Measurements from ENCODE around the gene ESYT2. TPM values are rescaled to one million over a fixed set of nuclear protein-coding genes. Genes with fewer than 3 reads are reported as not detected.

Gene ESYT2
- polyA plus RNA-seq, 1 of the 3 experiments (the other 2 are of a cell fraction): 34.2 TPM

DNA sequence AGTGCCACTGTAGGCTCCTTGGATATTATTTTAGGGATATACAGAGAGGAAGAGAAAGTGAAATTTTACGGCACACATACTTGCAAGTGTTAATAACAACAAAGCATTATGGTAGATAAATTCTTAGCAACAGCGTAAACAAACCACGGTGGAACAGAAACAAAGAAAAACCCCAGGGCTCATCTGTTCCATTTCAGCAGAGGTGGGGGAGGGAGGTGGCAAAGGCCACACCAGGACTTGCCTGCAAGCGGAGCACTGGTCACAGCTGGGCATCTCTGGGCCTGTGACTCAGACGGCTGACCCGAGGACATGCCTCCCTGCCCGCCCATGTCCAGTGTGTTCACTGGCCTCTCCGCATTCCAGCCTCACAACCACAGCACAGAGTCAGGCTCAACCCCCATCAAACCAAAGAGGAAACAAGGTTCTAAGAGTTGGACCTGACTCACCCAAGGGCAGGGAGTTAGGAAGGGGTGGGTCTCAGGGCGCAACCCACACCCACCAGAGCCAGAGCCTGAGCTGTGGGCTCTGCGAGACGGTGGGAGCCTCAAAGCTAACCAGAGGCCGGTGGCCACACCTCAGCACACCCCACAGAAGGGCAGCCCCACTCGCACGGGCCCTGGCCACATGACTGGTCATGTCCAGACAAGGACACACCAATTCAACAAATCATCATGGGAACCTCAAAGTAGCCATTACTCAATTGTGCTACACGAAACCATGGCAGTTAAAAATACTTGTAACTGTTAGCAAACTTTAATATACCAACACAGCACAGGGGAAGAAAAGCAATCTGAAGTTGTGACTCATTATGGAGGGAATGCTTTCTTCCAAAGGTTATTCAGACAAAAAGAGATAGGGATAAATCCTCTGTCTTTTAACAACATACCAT is 10.7 kb downstream of the ESYT2 start (continued):
- TF ChIP-seq GATA2 (CRISPR knock-in tag; IDR thresholded peaks at IDR 0.05): peak; percentile 13; the same call in 1 of the 2 replicates
- TF ChIP-seq RXRA (IDR thresholded peaks at IDR 0.05; ENCODE audit: borderline replicate concordance, low read depth): peak; percentile 94
- TF ChIP-seq, protein P1, sequence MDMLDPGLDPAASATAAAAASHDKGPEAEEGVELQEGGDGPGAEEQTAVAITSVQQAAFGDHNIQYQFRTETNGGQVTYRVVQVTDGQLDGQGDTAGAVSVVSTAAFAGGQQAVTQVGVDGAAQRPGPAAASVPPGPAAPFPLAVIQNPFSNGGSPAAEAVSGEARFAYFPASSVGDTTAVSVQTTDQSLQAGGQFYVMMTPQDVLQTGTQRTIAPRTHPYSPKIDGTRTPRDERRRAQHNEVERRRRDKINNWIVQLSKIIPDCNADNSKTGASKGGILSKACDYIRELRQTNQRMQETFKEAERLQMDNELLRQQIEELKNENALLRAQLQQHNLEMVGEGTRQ (IDR thresholded peaks at IDR 0.05; ENCODE audit: borderline replicate concordance, low read depth, low read length): no peak
- TF ChIP-seq NRF1 (IDR thresholded peaks at IDR 0.05; ENCODE audit: low read depth, low read length): no peak
- no peak; the same call in 1 of the 2 replicates for TF ChIP-seq RCOR1 (IDR thresholded peaks at IDR 0.05; ENCODE audit: low read length)
- TF ChIP-seq, protein P2, sequence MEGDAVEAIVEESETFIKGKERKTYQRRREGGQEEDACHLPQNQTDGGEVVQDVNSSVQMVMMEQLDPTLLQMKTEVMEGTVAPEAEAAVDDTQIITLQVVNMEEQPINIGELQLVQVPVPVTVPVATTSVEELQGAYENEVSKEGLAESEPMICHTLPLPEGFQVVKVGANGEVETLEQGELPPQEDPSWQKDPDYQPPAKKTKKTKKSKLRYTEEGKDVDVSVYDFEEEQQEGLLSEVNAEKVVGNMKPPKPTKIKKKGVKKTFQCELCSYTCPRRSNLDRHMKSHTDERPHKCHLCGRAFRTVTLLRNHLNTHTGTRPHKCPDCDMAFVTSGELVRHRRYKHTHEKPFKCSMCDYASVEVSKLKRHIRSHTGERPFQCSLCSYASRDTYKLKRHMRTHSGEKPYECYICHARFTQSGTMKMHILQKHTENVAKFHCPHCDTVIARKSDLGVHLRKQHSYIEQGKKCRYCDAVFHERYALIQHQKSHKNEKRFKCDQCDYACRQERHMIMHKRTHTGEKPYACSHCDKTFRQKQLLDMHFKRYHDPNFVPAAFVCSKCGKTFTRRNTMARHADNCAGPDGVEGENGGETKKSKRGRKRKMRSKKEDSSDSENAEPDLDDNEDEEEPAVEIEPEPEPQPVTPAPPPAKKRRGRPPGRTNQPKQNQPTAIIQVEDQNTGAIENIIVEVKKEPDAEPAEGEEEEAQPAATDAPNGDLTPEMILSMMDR (IDR thresholded peaks at IDR 0.05): peak; percentile 29
- TF ChIP-seq ELF1 (IDR thresholded peaks at IDR 0.05): no peak
- TF ChIP-seq GABPA (IDR thresholded peaks at IDR 0.05; ENCODE audit: low read depth): no peak; the same call in 1 of the 2 replicates
- peak; percentile 76 for TF ChIP-seq CHD2 (IDR thresholded peaks at IDR 0.05; ENCODE audit: low read length, partially characterized antibody)
- peak; percentile 64 to 84; a peak in 2 of 4 replicates for TF ChIP-seq EP300 (IDR thresholded peaks at IDR 0.05; ENCODE audit: borderline replicate concordance in 1 of 2, low read depth in 1 of 2, low read length in 1 of 2)

DNA sequence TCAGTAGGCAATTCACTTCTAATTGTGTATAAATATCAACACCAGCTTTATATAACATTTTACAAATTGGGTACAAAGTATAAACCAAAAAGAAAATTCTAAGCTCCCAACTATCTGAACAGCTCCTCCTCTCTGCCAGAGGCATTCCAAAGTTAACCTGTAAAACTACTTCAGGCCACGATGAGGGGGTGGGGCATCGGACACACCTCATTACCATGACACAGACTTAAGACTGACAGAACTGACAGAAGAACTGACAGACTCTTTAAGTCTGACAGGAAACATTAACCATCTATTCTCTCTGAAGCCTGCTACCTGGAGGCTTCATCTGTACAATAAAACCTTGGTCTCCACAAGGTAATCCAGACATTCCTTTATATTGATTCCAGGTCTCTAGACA is 12.3 kb downstream of the ESYT2 start:
- H3K4me1 ChIP-seq (ENCODE audit: control insufficient read depth in 1 of 2, insufficient read depth in 2 of 2, low read depth in 1 of 2, low read length in 1 of 2): peaks cover 36 to 43% of the 10 kb centered on the region in 2 experiments
- no peaks in the 10 kb centered on the region for H3K9me2 ChIP-seq
- H3K9ac ChIP-seq: no peak overlapping the region
- TF ChIP-seq NFIC (IDR thresholded peaks at IDR 0.05; ENCODE audit: borderline replicate concordance): no peak
- H3K27me3 ChIP-seq (ENCODE audit: insufficient read depth): no peaks in the 10 kb centered on the region
- CTCF ChIA-PET: interaction anchor here (1.0 to 1.3 kb wide), 4 partner anchors 11 to 54 kb away, joined by 3 to 4 read pairs (median 3); no protein-coding TSS in a partner anchor
- H3F3A ChIP-seq (replicated peaks; ENCODE audit: insufficient read depth): peaks cover 43% of the 10 kb centered on the region
- POLR2A ChIA-PET: no interaction called here
- no peak overlapping the region for H2AFZ ChIP-seq (ENCODE audit: low read depth)
- peaks cover 3% of the 10 kb centered on the region; the same call in 1 of the 2 replicates for H4K20me1 ChIP-seq (ENCODE audit: insufficient read depth)
- peak overlapping the region in 1 of 2 experiments; percentile 99; a peak in 1 of 4 replicates for H3K27ac ChIP-seq (ENCODE audit: low read depth in 2 of 2, low read length in 1 of 2)
- no peak overlapping the region for H3K4me3 ChIP-seq (ENCODE audit: low read depth in 2 of 2, low read length in 1 of 2)
- no peaks in the 10 kb centered on the region for H3K36me3 ChIP-seq (replicated peaks in 1 of 2; ENCODE audit: control insufficient read depth in 1 of 2, insufficient read depth in 2 of 2, low read length in 1 of 2)
- peaks cover 83% of the 10 kb centered on the region for H3K79me2 ChIP-seq (ENCODE audit: insufficient read depth)
- no peak for DNase-seq
- H3K4me2 ChIP-seq: peak overlapping the region; percentile 75
- 83% methylated on average over 2 of the region's 2 CpGs for WGBS (ENCODE audit: low lambda C conversion rate)
- no peaks in the 10 kb centered on the region for H3K9me3 ChIP-seq

Measured in SK-N-SH (cell line).